Measurements from ENCODE around the gene PAX2. TPM values are rescaled to one million over a fixed set of nuclear protein-coding genes. Genes with fewer than 3 reads are reported as not detected.

The PAX2 gene
- total RNA-seq, 1 experiment from 2014 or later = not detected

DNA sequence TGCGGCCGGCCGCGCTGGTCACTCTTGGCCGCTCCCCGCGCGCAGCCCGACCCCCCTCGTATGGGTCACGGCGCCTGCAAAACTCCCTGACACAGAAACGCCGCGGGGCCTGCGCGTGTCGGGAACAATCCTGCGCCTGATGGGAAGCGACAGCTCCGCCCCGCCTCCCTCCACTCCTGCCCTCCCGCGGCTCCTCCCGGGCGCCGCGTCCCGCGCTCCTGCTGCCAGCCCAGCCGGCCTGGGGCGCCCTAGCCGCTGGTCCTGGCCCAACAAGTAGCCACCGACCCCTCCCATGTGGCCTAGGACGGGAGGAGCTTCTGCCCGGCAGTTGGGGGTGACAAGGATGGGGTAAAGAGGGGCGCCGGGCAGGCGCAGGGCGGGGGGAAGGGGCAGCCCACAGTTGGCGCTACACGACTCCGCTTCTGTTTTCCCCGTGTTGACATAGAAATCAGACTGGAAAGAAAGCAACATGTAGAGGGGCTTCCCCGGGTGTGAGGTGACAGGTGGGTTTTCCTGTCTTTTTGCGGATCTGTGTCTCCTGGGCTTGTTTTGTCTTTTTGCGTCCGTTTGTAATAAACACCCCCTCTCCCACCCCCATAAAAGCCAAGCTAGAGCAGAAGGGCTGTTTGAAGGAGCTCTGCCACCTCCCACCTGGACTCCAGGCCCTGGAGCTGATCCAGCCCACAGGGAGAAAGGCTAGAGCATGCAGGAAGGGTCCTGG lies 35.1 kb upstream of the PAX2 start:
- DNase-seq = no peak
- H3K27ac ChIP-seq (ENCODE audit: insufficient read length, low read depth, low read length) = no peak overlapping the region
- H4K20me1 ChIP-seq (ENCODE audit: control insufficient read depth, insufficient read depth, insufficient read length) = no peaks in the 10 kb centered on the region
- no peak overlapping the region for H2AFZ ChIP-seq (ENCODE audit: low read length)
- no peak overlapping the region for H3K23ac ChIP-seq (ENCODE audit: insufficient read length, low read depth, low read length)
- H3T11ph ChIP-seq (ENCODE audit: low read length) = no peak overlapping the region
- H3K27me3 ChIP-seq (ENCODE audit: insufficient read depth, low read length) = peaks cover 62% of the 10 kb centered on the region
- H2BK5ac ChIP-seq (ENCODE audit: insufficient read length, low read length) = no peak overlapping the region
- no peak overlapping the region for H3K4ac ChIP-seq (ENCODE audit: low read depth, low read length)
- no CpG with 5 or more reads among the region's 48 CpGs for WGBS (ENCODE audit: extremely low coverage, insufficient read length, low lambda C conversion rate)
- Mint-ChIP-seq H3K27ac (no peak overlapping the region), H3K9me3 (peaks cover 3 to 4% of the 10 kb centered on the region in 2 experiments; a peak in 3 of 5 replicates), H3K27me3 (ENCODE audit: low read depth) (peaks cover 100% of the 10 kb centered on the region), H3K36me3 (ENCODE audit: insufficient read depth in 1 of 3, low read depth in 3 of 3) (no peaks in the 10 kb centered on the region), H3K4me1 (peaks cover 6 to 23% of the 10 kb centered on the region in 2 experiments), H3K4me3 (peak overlapping the region; percentile 41 to 74; a peak in 4 of 5 replicates)
- peak overlapping the region; percentile 54 for H3K4me2 ChIP-seq (ENCODE audit: insufficient read depth, insufficient read length, low read length)
- H2BK120ac ChIP-seq (ENCODE audit: low read depth, low read length, poor library complexity, severe bottlenecking) = no peak overlapping the region
- H4K8ac ChIP-seq (replicated peaks; ENCODE audit: insufficient read length, low read depth, low read length) = no peak overlapping the region
- H2AK5ac ChIP-seq (ENCODE audit: insufficient read length, low read length) = no peak overlapping the region
- H3K9me3 ChIP-seq (ENCODE audit: control insufficient read depth, low read depth, low read length) = no peaks in the 10 kb centered on the region
- TF ChIP-seq, protein P1, sequence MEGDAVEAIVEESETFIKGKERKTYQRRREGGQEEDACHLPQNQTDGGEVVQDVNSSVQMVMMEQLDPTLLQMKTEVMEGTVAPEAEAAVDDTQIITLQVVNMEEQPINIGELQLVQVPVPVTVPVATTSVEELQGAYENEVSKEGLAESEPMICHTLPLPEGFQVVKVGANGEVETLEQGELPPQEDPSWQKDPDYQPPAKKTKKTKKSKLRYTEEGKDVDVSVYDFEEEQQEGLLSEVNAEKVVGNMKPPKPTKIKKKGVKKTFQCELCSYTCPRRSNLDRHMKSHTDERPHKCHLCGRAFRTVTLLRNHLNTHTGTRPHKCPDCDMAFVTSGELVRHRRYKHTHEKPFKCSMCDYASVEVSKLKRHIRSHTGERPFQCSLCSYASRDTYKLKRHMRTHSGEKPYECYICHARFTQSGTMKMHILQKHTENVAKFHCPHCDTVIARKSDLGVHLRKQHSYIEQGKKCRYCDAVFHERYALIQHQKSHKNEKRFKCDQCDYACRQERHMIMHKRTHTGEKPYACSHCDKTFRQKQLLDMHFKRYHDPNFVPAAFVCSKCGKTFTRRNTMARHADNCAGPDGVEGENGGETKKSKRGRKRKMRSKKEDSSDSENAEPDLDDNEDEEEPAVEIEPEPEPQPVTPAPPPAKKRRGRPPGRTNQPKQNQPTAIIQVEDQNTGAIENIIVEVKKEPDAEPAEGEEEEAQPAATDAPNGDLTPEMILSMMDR (conservative IDR thresholded peaks at IDR 0.05) = no peak
- H3K23me2 ChIP-seq (ENCODE audit: insufficient read length, low read depth, low read length, poor library complexity, severe bottlenecking) = peaks cover 9% of the 10 kb centered on the region
- H4K5ac ChIP-seq (ENCODE audit: insufficient read length, low read depth, low read length) = no peak overlapping the region
- no peak overlapping the region for H3K18ac ChIP-seq (ENCODE audit: insufficient read length, low read depth, low read length)
- no peak overlapping the region for H2BK12ac ChIP-seq (ENCODE audit: insufficient read length, low read depth, low read length)
- no peaks in the 10 kb centered on the region for H3K4me1 ChIP-seq (ENCODE audit: insufficient read depth, low read length)
- no peak overlapping the region for H3K56ac ChIP-seq (ENCODE audit: insufficient read length, low read depth, low read length)
- no peak overlapping the region for H3K9ac ChIP-seq (ENCODE audit: extremely low read depth, insufficient read length, low read length)
- no peaks in the 10 kb centered on the region for H3K79me2 ChIP-seq (ENCODE audit: insufficient read depth, low read length)
- no peak overlapping the region for H2BK15ac ChIP-seq (ENCODE audit: low read depth, low read length)
- H3K79me1 ChIP-seq (ENCODE audit: insufficient read depth, low read depth, low read length, poor library complexity, severe bottlenecking) = no peaks in the 10 kb centered on the region
- no peak overlapping the region for H2BK20ac ChIP-seq (ENCODE audit: low read depth, low read length, poor library complexity, severe bottlenecking)
- peak overlapping the region; percentile 10; the same call in 1 of the 2 replicates for H3K14ac ChIP-seq (ENCODE audit: insufficient read depth, low read length)
- no peak overlapping the region for H4K91ac ChIP-seq (ENCODE audit: insufficient read length, low read depth, low read length)
